Spleen (tissue), 3 donors: ENCODE results near the gene TNFSF9.
"Not testable (repeated sequence)": the region's sequence is repeated elsewhere in the genome, so short reads cannot be mapped to it uniquely, and the experiment has no call there.

Experiments used
- POLR2A ChIP-seq, 3 donors: fragments of 450-650 bp; IDR thresholded peaks; one replicate each; pipeline ENCODE4 v1.5.1; 2017; ENCODE audit warnings: antibody characterized with exemption in 3 of 3, mild to moderate bottlenecking in 1 of 3
- POLR2AphosphoS5 ChIP-seq, 3 donors: sonication (generic); formaldehyde crosslinking; IDR thresholded peaks; one replicate each; pipeline ENCODE4 v1.5.1; 2017; ENCODE audit warnings: antibody characterized with exemption in 3 of 3

DNA sequence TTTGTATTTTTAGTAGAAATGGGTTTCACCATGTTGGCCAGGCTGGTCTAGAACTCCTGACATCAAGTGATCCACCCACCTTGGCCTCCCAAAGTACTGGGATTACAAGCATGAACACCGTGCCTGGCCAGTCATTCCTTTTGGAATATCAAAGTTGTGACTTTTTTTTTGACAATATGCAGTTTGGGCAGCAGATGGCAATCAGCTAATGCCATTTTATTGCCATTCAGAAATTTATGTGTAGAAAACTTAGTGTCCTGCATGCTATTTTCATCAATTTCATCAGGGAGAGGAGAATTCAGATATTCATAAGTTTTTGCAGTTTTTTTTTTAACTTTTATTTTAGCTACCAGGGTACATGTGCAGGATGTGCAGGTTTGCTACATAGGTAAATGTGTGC is 31.6 kb downstream of the TNFSF9 start:
- TF ChIP-seq POLR2AphosphoS5, POLR2A (IDR thresholded peaks at IDR 0.05): not testable (repeated sequence)
